HFFc6 (cell line): Measurements from ENCODE around the gene POLG. TPM values are rescaled to one million over a fixed set of nuclear protein-coding genes. Genes with fewer than 3 reads are reported as not detected.

Source experiments
- DNase-seq: peaks from one replicate; pipeline ENCODE4 v3.0.0-alpha.2; 2018
- H3K27ac Mint-ChIP-seq: 2 replicates; pipeline ENCODE4 v1.8.0; 2020; ENCODE audit warnings: mild to moderate bottlenecking, mixed read lengths
- H3K27me3 Mint-ChIP-seq: 2 replicates; pipeline ENCODE4 v1.8.0; 2021; ENCODE audit warnings: mild to moderate bottlenecking, moderate library complexity, mixed read lengths; ENCODE audit not compliant: insufficient read depth
- H3K36me3 Mint-ChIP-seq: 2 replicates; pipeline ENCODE4 v1.8.0; 2021; ENCODE audit warnings: low read depth, mixed read lengths
- H3K4me1 Mint-ChIP-seq: 2 replicates; pipeline ENCODE4 v1.8.0; 2020; ENCODE audit warnings: low read depth, mixed read lengths
- H3K4me3 Mint-ChIP-seq: 2 replicates; pipeline ENCODE4 v1.8.0; 2020; ENCODE audit warnings: mild to moderate bottlenecking, moderate library complexity, mixed read lengths
- H3K9me3 Mint-ChIP-seq: 2 replicates; pipeline ENCODE4 v1.8.0; 2020; ENCODE audit warnings: mild to moderate bottlenecking, mixed read lengths
- CTCF ChIP-seq: fragments of 200-600 bp; sonication (generic); IDR thresholded peaks from 2 replicates; pipeline ENCODE4 v1.5.0; 2021; ENCODE audit warnings: antibody characterized with exemption, mild to moderate bottlenecking
- long read RNA-seq: library from polyadenylated mRNA; unstranded; transcript quantifications from one replicate; pipeline ENCODE4 v2.0.0, GENCODE V29; 2019
- total RNA-seq, 6 experiments: library from RNA; stranded (reverse); fragmentation: NEBNext Ultra II Directional; extraction: Animal tissue kit (Norgen Biotek cat#: 25700); gene quantifications; 2 replicates in 1 of 6; 3 replicates in 5 of 6; pipeline ENCODE4 v1.2.3, GENCODE V29; 2021

The POLG gene
- 10 to 100 TPM; 33.1 to 48.3 (median 35.2) TPM for total RNA-seq
- long read RNA-seq, full-length matches to known transcripts, result 7 of 13 reads
- long read RNA-seq, partial matches to known transcripts, result 4 of 13 reads
- long read RNA-seq, other reads (novel, unspliced or antisense), result 2 of 13 reads

DNA sequence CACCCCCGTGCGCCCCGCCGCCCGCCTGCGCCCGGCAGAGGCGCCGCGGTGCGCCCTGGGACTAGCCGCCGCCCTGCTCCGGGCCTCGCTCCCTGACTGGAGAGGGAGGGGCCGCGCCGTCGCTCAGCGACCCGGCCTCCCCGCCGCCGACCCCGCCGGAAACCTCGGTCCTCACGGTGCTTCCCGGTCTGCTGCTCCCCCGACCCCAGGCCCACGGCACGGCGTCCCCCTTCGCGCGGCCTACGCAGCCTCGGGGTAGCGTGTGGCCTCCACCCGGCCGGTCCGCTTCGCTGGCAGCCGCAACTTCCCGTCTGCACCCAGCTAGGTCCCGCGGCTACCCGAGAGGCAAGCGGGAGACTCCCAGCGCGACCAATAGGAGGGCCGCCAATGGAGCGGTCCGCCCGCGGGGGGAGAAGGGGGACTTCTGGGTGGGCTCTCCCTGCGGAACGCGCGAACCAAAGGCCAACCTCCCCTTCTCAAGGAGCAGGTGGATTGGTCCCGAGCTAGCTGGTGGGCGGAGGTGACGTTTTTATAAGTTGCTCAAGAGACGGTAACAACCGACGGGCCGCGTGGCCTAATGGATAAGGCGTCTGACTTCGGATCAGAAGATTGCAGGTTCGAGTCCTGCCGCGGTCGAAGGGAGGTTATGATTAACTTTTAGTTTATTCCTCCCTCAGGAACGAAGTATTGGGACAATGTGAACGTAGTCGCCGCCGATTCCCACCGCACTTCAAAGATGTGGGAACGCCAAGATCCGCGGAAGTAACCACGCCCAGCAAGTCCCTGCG lies at the start of gene POLG:
POLG (minus strand) TSS at position 315 of the 788 bp plus-strand sequence. CDS start 1,070 bp downstream, outside the sequence.
- Mint-ChIP-seq H3K4me1 (peaks cover 46% of the 10 kb centered on the region), H3K27ac (peak within 1 kb of the TSS; percentile 76), H3K4me3 (peak within 1 kb of the TSS; percentile 89), H3K27me3 (peaks cover 10% of the 10 kb centered on the region), H3K9me3 (peaks cover 7% of the 10 kb centered on the region; the same call in 1 of the 2 replicates), H3K36me3 (peaks cover 31% of the 10 kb centered on the region; the same call in 1 of the 2 replicates)
- TF ChIP-seq CTCF, result no peak
- DNase-seq, result peak; percentile 99

- no peaks in the 10 kb centered on the region for H3K36me3 Mint-ChIP-seq
- no peak overlapping the region for H3K27ac Mint-ChIP-seq
- TF ChIP-seq CTCF, result no peak
- H3K9me3 Mint-ChIP-seq, result no peaks in the 10 kb centered on the region
- DNase-seq, result no peak
- H3K27me3 Mint-ChIP-seq, result peaks cover 57% of the 10 kb centered on the region
- no peaks in the 10 kb centered on the region for H3K4me1 Mint-ChIP-seq
- no peak overlapping the region for H3K4me3 Mint-ChIP-seq
Observed at GRCh38 chr15:89384176-89384604, 49.6 kb upstream of the POLG start.

- Mint-ChIP-seq H3K27ac (no peak overlapping the region), H3K9me3 (no peaks in the 10 kb centered on the region), H3K27me3 (peaks cover 54% of the 10 kb centered on the region), H3K4me3 (no peak overlapping the region), H3K36me3 (no peaks in the 10 kb centered on the region), H3K4me1 (no peaks in the 10 kb centered on the region)
- TF ChIP-seq CTCF, result no peak
- no peak for DNase-seq
Observed at GRCh38 chr15:89383365-89384175, 48.9 kb upstream of the POLG start.

GRCh38 chr15:89381888-89382686 lies 47.5 kb upstream of the POLG start:
- Mint-ChIP-seq H3K27ac (no peak overlapping the region), H3K27me3 (peaks cover 59% of the 10 kb centered on the region), H3K4me1 (no peaks in the 10 kb centered on the region), H3K36me3 (no peaks in the 10 kb centered on the region), H3K9me3 (no peaks in the 10 kb centered on the region), H3K4me3 (no peak overlapping the region)
- TF ChIP-seq CTCF, result no peak
- no peak for DNase-seq

DNA sequence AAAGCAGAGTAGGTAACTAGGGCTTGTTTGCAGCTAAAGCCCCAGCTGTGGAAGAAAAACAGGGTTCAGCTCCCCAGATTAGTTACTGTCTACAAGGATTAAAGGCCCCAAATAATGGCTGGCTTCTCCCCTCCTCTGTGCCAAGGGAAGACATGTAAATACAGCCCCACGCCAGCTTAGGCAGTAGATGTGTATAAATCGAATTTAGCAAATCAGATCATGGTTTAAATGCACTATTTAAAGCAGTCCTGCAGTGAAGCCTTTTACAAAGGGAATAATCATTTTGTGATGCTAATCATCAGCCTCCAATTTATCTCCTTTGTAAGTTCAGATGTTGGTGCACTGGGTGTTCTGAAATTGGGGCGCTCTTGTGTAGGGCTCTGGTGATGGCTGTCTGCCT lies 46.7 kb upstream of the POLG start:
- H3K9me3 Mint-ChIP-seq, result no peaks in the 10 kb centered on the region
- TF ChIP-seq CTCF, result no peak
- H3K4me3 Mint-ChIP-seq, result no peak overlapping the region
- peaks cover 63% of the 10 kb centered on the region for H3K27me3 Mint-ChIP-seq
- no peak overlapping the region for H3K27ac Mint-ChIP-seq
- no peaks in the 10 kb centered on the region for H3K36me3 Mint-ChIP-seq
- DNase-seq, result no peak
- H3K4me1 Mint-ChIP-seq, result no peaks in the 10 kb centered on the region
